HG03097 (cell line): ENCODE data around the gene GLB1L.
"Not testable (repeated sequence)": the region's sequence is repeated elsewhere in the genome, so short reads cannot be mapped to it uniquely, and the experiment has no call there.

ENCODE experiments used
- ATAC-seq: cut with Tn5 transposase; IDR thresholded peaks from one replicate; pipeline ENCODE4 v1.9.1; 2021; ENCODE audit not compliant: unreplicated experiment, low FRiP score

GLB1L gene

DNA sequence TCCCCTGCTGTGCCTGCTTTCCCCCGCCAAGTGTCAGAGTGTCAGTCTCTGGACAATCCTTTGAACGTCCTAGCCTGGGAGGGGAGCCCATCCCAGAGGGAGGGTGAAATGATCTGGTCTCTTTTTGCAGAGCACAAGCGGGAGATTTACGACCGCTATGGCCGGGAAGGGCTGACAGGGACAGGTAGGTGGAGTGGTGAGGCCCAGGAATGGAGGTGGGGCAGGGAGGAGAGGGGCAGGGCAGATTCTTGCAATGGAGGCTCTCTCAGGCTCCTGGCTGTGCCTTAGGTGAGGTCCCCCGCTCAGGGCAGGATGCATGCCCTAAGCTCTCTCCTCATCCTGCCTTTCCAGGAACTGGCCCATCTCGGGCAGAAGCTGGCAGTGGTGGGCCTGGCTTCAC lies 36.3 kb upstream of the GLB1L start:
- ATAC-seq = no peak

DNA sequence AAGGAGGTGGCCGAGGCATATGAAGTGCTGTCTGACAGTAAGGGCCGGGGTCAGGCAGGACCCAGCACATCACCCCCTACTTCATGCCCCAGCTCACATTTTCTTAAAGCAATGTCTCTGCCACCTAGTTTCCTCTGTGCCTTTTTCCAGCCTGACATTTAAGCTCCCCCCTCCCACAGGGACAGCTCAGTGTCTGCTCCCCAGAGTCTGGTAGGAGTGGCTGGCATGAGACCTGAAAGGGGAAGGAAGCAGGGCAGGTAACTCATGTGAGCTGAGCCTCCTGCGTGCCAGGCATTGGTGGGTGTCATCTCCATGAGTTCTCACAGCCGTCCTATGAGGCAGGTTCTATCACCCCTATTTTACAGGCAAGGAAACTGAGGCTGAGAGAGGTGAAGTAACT lies 35.4 kb upstream of the GLB1L start:
- ATAC-seq = no peak

DNA sequence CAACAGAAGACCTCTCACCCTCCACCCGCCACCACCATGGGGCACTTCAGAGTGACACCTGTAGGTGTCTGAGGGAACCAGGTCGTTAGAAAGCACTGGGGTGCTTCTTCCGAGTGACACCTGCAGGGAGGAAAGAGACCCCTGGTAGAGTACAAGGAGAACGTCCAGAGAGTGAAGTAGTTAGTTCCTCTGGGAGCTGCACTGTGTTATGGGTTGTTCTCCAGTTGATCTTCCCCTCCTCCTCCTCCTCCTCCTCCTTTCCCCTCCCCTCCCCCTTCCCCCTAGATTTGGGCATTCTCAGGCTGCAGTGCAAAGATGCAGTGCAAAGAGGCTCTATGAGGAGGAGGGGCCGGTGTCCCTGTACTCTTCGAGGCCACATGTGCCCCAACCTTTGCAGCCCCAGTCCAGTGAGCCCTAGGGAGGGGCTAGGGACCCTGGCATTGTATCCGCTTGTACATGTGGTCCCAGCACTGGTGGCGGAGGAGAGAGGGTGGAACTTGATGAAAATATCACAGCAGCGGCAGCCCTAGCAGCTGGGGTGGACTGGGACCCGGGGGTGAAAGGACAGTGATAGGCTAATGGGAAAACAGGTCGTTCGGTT lies 34.8 kb upstream of the GLB1L start:
- ATAC-seq = no peak

DNA sequence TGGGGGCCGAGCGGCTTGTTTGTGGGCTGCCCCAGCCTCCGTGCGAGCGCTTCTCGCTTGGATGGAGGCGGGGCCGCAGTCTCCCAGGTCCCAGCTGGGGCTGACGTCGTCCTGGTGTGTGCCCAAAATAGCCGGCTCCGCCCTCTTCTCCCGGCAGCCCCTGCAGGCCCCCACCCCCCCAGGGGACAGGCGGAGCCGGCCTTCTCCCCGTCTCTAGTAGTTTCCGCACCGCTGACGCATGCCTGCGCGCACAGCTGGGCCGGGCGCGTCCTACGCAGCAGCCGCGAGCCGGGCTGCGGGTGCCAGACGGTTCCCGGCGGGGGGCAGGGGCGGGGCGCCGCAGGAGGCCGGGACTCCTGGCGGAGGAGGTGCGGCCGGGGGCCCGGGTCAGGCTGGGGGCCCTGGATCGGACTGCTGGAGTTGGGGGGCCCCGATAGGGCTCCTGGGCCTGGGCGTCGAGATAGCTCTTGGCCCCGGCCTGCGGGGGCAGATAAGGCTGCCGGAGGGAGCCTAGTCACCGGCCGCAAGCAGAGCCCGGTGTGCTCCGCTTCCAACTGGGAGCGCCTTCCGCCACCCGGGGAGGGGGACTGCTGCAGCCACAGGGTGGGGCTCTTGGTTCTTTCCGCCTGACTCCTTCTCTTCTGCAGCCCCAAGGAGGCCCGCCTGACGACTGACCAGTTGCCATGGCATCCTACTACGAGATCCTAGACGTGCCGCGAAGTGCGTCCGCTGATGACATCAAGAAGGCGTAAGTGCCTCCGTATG lies 34.1 kb upstream of the GLB1L start, which contains the start of gene DNAJB2:
TSS of gene DNAJB2 (plus strand) at position 216 of the 765 bp plus-strand sequence. CDS start at position 684, 468 bp downstream.
- ATAC-seq = peak; percentile 81

DNA sequence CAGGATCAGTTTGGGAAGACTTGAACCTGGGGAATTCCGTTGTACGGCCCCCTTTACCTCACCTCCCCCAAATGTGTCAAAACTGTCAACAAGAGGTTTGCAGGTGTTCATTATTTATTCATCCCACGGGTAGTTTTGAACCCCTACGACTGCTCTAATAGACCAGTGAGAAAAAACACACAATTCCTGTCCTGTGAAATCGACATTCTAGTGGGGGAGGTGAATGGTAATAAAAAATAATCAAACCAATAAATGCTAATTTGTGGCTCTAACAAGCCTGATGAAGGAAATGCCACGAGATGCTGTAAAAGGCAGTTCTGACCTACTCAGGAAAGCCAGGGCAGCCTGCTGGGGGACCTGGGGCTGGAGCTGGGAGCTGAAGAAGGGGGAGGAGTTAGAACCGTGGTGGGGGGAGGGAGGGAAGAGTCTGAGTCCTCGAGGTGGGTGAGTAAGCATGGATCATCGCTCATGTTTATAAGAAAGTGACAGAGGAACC lies 33.5 kb upstream of the GLB1L start:
- ATAC-seq = peak; percentile 2

DNA sequence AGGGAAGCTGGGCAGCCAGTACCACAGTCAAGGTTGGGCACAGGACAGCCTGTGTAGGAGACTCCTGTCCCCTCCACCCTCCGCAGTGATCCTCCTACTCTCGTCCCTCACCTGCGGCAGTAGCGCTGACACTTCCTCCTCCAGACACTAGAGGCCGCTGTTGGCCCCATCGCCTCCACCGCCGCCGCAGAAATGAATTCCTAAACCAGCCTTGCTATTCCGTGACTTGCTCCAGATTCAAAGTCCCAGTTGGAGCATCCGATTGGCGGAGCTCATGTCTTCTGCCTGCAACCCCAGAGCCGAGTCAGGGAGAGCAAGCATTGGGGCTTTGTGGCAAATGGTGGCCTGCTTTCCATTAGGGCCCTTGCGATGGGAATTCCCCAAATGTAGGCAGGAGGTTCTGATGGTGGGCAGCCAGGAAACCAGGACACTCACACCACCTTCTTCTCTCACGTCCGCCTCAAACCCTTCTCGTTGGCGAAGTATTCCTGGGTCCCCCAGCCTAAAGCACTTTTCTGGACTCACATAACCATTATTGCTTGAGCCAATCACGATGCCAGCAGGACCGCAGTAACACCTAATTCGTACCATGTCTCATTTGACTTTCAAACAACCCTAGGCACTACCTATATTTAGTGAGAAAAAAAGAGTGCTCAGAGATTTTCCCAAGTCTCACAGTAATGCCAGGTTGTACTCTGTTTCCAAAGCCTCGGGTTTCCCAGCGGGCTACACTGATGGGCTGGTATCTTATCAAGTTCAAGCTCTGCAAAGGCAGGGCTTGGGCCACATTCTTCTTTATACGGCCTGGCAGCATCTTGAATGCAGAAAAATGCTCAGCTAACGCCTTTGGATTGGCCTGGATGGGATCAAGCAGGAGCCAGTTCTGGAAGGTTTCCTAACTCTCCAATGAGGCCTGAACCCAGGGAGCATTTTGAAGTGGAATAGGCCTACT lies 32.7 kb upstream of the GLB1L start:
- ATAC-seq = peak; percentile 25

DNA sequence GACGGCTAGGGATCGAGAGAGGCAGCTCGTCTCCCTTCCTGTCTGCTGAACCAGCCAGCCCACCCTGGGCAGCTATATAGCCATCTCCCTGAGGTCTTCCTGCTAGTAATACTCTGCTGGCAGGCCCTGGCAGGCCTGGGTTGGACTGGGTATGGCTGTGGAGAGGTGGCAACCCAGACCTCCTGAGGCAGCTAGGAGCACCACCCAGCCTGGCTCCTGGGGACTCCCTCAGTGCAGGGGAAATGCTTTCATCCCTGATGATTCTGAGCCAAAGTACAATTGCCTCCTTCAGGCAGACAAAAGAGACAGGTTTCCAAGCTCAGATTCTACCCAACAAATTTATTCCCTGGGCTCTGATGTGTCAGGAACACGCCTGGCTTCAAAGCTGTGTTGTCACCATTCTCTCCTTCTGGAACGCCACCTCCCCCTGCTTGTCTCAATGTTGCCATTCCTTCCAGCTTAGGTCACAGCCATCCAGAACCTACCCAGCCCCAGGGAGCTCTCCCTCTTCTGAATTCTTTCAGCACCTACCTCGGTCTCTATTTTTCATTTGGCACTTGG lies 29.2 kb upstream of the GLB1L start:
- no peak for ATAC-seq

DNA sequence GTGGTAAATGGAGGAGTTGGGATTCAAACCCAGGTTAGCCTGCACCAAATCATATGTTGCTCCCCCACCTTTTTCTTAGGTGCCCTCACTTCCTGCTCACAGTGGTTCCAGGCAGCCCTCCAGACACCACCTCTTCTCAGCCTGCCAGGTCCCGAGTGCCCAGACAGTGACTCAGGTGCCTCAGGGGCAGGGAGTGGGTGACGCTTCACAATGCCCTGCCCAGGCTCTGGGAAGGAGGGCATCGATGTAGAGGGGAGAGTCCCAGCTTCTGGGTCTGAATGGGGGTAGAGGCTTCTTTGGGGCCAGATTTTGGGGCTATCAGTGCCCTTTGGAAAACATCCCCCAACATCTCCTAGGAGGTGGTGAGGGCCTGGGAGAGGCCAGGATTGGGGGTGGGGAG lies 28.7 kb upstream of the GLB1L start:
- ATAC-seq = no peak

DNA sequence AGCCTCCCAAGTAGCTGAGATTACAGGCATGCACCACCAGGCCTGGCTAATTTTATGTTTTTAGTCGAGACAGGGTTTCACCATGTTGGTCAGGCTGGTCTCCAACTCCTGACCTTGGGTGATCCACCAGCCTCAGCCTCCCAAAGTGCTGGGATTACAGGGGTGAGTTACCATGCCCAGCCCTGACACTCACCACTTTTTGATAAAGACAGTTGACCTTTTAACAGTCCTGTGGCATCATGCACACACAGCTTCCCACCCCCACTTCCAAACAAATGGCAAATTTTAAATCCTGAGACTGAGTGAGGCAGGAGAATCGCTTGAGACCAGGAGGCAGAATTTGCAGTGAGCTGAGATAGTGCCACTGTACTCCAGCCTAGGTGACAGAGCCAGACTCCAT lies 27.8 kb upstream of the GLB1L start:
- no peak for ATAC-seq

DNA sequence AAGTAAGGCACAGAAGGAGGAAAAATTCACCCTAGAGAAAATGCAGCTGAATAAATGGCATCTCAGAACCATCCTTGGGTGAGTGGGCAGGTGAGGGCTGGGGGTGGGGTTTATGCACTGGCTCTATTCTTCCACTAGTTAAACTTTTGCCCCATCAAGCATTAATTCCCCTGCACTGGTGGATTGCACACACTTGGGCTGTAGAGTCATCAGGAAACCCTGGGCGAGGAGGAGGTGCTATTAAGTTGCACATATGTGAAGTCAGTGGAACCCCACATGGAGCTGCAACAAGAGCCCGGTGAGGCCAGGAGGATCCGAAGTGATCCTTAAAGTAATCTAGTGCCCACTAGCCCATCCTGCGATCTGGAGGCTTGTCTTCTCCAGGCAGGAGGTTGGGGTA lies 27.1 kb upstream of the GLB1L start:
- no peak for ATAC-seq

DNA sequence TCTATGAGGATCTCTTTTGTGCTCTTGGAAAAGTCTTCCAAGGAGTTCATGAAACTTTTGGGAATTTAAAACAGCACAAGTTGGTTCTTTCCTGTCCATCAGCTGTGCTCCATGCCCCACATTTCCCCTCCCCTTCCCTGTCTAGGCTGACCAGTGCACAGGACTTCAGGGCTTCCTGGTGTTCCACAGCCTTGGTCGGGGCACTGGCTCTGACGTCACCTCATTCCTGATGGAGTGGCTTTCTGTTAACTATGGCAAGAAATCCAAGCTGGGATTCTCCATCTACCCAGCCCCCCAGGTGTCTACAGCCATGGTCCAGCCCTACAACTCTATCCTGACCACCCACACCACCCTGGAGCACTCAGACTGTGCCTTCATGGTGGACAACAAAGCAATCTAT lies 25.8 kb upstream of the GLB1L start:
- no peak for ATAC-seq

DNA sequence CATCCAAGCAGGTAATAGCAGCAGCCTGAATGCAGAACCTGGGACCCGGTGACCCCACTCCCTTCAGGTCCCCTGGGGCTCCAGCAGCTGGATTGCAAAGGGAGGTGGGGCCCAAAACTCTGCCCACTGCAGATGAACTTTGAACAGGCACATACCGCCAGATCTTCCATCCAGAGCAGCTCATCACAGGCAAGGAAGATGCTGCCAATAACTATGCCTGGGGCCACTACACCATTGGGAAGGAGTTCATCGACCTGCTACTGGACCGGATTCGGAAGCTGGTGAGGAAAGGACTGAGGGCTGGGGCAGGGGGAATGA lies 24.8 kb upstream of the GLB1L start:
- no peak for ATAC-seq

DNA sequence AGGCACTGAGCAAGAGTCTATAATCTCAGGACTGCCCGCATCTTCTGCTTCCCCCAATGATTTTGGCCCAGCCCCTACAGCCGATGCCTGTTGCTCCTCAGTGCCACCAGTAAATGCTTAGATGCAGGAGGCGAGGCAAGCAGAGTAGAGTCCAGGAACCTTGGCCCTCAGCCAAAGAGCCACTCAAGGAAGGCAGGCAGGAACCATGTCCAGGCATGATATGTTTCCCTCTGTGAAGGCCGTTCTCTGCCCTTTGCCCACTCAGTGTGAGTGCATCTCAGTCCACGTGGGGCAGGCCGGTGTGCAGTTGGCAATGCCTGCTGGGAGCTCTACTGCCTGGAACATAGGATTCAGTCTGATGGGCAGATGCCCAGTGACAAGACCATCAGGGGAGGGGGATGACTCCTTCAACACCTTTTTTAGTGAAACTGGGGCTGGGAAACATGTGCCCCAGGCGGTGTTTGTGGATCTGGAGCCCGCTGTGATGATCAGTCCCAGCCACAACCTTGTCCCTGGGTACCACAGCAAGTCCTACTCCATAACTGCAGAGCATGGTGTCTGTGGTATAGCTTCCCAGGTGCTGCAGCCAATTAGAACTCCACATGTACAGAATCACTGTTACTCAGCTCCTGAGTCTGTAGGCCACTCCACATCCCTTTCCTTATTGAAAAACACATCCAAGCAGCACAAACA lies 24.3 kb upstream of the GLB1L start:
- no peak for ATAC-seq

DNA sequence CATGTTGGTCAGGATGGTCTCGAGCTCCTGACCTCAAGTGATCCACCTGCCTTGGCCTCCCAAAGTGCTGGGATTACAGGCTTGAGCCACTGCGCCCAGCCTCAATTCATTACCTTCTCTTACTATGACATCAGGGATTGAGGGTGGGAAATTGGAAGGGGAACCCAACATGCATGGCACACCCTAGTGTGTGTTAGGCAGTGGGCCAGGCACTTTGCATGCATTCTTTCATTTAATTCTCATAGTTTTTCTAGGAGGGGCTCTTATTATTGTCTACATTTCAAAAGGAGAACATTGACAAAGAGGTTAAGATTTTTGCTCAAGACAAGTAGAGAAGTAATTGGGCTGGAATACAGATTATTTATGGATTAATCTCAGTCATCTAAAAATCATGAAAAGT lies 23.1 kb upstream of the GLB1L start:
- no peak for ATAC-seq

DNA sequence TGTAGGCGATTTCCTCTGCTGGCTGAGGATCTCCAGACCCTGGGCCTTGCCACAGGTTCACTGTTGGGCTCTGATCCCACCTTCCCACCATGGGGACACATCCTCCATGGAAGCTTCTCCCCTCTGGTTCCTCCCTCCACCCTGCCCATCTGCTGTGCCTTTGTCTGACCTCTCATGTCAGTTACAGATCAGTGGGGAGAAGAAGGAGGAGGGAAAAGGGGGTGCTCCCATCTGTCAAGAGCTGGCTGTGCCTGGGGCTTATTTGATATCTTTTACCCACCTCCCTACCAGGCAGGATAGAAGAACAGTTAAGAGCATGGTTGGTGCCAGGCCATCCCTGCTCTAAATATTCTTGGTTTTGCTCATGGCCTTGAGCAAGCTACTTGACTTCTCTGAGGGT lies 21.6 kb upstream of the GLB1L start:
- ATAC-seq = no peak

DNA sequence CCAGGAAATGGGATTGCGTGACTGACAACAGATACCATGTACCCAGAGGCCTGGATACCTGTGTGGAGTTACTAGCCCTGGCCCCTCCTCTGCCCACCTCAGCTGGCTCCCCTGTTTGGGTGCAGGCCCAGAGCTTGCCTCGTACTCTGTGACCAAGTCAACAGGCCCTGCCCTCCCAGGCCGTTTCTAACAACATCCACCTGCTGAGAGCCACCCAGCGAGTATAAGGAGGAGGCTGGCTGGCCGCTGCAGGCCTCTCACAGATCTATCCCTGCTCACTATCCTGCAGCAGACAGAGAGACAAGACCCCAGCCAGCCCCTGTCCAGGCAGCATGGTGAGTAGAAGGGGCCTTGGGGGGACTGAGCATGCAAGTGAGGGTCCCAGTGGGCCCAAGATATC lies 21.0 kb upstream of the GLB1L start:
- ATAC-seq = no peak

DNA sequence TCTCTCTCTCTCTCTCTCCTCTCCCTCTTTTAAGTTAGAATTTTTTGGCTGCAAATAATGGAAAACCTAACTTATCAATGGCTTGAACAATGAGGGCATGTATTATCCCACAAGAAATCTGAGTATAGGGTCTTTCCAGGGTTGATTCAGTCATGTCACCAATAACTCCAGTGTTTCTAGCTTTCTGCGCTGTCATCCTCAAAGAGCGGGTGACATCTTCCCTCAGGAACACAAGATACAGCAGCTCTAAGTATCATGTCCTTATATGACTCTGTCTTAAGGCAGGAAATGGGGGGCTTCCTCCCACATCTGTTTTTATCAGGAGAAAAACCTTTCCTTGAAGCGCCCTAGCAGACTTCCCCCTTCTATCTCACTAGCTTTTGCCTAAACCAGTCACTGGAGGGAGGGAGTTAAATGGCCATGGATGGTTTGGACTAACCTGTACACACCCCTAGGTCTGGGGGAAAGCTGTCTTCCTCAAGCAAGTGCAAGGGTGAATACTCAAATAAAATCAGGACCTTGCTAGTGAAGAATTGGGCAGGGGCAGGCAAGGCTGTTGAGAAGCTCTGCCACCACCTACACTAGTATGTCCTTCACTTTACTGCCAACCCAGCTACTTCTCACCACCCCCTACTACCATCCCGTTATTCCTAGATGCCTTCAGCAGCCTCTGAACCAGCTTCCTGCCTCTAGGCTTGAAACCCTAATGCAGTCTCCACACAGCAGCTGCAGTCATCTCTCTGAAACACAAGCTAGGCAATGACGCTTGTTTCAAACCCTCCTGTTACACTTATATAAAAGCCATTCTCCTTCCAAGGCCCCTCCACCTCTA lies 16.0 kb upstream of the GLB1L start:
- no peak for ATAC-seq

DNA sequence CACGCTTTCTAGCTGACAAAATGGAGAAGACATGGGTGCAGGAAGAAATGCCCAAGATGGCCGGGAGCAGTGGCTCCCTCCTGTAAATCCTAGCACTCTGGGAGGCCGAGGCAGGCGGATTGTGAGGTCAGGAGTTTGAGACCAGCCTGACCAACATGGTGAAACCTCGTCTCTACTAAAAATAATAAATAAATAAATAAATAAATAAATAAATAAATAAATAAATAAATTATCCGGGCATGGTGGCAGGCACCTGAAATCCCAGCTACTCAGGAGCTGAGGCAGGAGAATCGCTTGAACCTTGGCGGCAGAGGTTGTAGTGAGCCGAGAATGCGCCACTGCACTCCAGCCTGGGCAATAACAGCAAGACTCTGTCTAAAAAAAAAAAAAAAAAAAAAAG lies 13.7 kb upstream of the GLB1L start:
- not testable (repeated sequence) for ATAC-seq

DNA sequence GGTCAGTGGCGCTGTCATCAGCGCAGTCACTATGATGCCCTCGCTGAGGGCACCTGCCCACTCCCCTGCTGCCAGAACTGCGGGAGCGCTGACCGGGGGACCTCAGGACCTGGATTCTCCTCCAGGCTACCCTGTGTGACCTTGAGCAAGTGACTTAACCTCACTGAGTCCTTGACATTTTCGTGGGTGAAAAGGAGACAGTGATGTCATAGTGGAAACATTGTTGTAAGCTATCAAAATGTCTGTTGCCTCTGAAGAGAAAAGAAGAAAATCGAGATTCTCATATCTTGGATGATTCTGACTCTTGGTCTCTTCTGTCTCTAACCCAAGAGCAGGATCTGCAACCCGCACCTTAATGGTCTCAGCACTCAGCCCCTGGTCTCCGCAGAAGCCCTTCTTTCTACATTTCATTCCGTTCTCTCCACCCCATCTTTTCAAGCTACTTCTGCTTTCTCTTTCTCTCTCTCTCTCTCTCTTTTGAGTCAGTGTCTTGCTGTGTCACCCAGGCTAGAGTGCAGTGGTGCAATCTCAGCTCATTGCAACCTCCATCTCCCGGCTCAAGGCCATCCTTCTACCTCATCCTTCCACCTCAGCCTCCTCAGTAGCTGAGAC lies 9.5 kb upstream of the GLB1L start:
- peak; percentile 11 for ATAC-seq
